ENCODE data around the gene DDIT4L.

DNA sequence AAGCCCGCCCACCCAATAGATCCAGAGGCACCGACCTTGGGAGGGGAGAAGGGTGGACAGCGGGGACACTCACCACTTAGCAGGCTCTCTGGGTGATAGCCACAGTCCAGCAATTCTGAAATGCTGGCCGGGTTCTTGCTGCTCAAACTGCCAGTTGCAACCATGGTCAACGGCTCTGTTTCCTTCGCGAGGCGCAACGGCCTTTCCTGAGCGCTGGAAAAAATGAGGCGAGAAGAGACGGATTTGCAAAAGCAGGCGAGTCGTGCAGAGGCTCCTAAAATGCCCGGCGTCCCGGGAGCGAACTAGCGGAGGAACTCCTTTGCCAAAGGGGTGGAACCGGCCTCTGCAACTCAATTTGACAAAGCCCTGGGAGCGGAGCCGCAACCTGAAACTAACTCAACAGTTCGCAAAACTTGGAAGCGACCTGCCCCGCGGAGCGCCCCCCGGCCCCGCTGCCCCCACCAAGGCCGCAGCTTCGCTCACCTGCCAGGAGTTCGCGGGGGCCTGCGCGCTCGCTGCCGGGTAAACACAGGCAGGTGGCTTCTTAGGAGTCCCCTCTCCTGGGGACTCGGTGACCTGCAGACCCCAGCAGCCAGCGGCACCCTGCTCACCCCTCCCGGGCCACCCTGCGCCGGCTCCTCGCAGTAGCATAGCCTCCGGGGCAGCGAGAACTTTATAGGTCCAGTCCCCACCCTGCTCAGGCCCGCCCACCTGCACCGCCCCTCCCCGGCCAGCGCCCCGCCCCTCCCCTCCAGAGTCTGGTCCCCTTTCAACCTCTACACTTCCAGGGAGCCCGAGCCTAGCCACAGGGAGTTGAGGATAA, at the start of gene DDIT4L:
- TF ChIP-seq, protein P1, sequence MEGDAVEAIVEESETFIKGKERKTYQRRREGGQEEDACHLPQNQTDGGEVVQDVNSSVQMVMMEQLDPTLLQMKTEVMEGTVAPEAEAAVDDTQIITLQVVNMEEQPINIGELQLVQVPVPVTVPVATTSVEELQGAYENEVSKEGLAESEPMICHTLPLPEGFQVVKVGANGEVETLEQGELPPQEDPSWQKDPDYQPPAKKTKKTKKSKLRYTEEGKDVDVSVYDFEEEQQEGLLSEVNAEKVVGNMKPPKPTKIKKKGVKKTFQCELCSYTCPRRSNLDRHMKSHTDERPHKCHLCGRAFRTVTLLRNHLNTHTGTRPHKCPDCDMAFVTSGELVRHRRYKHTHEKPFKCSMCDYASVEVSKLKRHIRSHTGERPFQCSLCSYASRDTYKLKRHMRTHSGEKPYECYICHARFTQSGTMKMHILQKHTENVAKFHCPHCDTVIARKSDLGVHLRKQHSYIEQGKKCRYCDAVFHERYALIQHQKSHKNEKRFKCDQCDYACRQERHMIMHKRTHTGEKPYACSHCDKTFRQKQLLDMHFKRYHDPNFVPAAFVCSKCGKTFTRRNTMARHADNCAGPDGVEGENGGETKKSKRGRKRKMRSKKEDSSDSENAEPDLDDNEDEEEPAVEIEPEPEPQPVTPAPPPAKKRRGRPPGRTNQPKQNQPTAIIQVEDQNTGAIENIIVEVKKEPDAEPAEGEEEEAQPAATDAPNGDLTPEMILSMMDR (IDR thresholded peaks at IDR 0.05), result no peak
- TF ChIP-seq EP300 (IDR thresholded peaks at IDR 0.05) (no peak), POLR2A (IDR thresholded peaks at IDR 0.05) (peak in 1 of 4 donors; percentile 18)
